Fibroblast of lung (primary cell): ENCODE results near the gene S100A4. TPM values are rescaled to one million over a fixed set of nuclear protein-coding genes. Genes with fewer than 3 reads are reported as not detected.
"Not testable (repeated sequence)": the region's sequence is repeated elsewhere in the genome, so short reads cannot be mapped to it uniquely, and the experiment has no call there.

Experiments
- DNase-seq, 2 donors: peaks; one replicate each; pipeline versions ENCODE4 v3.0.0 to v3.0.0-alpha.2; 2010; ENCODE audit warnings: low read depth in 2 of 2
- H2AFZ ChIP-seq: 2 replicates; pipeline ENCODE4 v1.5.1; 2012; ENCODE audit warnings: low read length, control low read depth, inconsistent platforms
- H3K27ac ChIP-seq: 2 replicates; pipeline ENCODE4 v1.5.1; 2011; ENCODE audit warnings: low read length, control low read depth; ENCODE audit not compliant: insufficient read depth
- H3K27me3 ChIP-seq: 2 replicates; pipeline ENCODE4 v1.5.1; 2011; ENCODE audit warnings: mild to moderate bottlenecking, low read length; ENCODE audit not compliant: control insufficient read depth, insufficient read depth
- H3K36me3 ChIP-seq: 2 replicates; pipeline ENCODE4 v1.5.1; 2011; ENCODE audit warnings: low read length; ENCODE audit not compliant: control insufficient read depth, insufficient read depth
- H3K4me1 ChIP-seq: 2 replicates; pipeline ENCODE4 v1.5.1; 2011; ENCODE audit warnings: low read length; ENCODE audit not compliant: control insufficient read depth, insufficient read depth; ENCODE audit errors: extremely low read depth
- H3K4me2 ChIP-seq: 2 replicates; pipeline ENCODE4 v1.5.1; 2011; ENCODE audit warnings: low read length, control low read depth; ENCODE audit not compliant: insufficient read depth; ENCODE audit errors: extremely low read depth
- H3K4me3 ChIP-seq, 4 experiments: fragments of 200-600 bp in 1 of 4; sonication (generic) in 1 of 4; replicated peaks in 1 of 4; 2 replicates each; pipeline ENCODE4 v1.5.1; 2011 to 2016; ENCODE audit warnings: low read length in 4 of 4, low read depth in 3 of 4, mild to moderate bottlenecking in 3 of 4, control low read depth in 2 of 4, inconsistent platforms in 1 of 4, mixed read lengths in 1 of 4; ENCODE audit not compliant: insufficient read depth in 1 of 4; ENCODE audit errors: control extremely low read depth in 1 of 4
- H3K79me2 ChIP-seq: 2 replicates; pipeline ENCODE4 v1.5.1; 2012; ENCODE audit warnings: mild to moderate bottlenecking, low read length, inconsistent platforms; ENCODE audit not compliant: control insufficient read depth, insufficient read depth
- H3K9ac ChIP-seq: 2 replicates; pipeline ENCODE4 v1.5.1; 2011; ENCODE audit warnings: mild to moderate bottlenecking, low read length, control low read depth; ENCODE audit not compliant: insufficient read depth
- H3K9me3 ChIP-seq: 2 replicates; pipeline ENCODE4 v1.5.1; 2012; ENCODE audit warnings: low read depth, low read length; ENCODE audit not compliant: control insufficient read depth, insufficient read depth
- H4K20me1 ChIP-seq: 2 replicates; pipeline ENCODE4 v1.5.1; 2011; ENCODE audit warnings: low read length; ENCODE audit not compliant: control insufficient read depth, insufficient read depth; ENCODE audit errors: extremely low read depth
- CTCF ChIP-seq, 2 donors: IDR thresholded peaks in 1 of 2; conservative IDR thresholded peaks in 1 of 2; 1 replicate in 1 of 2; 2 replicates in 1 of 2; pipeline ENCODE4 v1.5.1; 2011 to 2012; ENCODE audit warnings: low read length in 2 of 2, control low read depth in 1 of 2, inconsistent platforms in 1 of 2, low read depth in 1 of 2, mild to moderate bottlenecking in 1 of 2
- EZH2 ChIP-seq: IDR thresholded peaks from 2 replicates; pipeline ENCODE4 v1.5.1; 2012; ENCODE audit warnings: low read length, control low read depth, mild to moderate bottlenecking; ENCODE audit errors: missing control alignments
- polyA plus RNA-seq, 2 donors: library from polyadenylated mRNA; depleted of rRNA in 1 of 2; stranded (reverse) in 1 of 2; unstranded in 1 of 2; fragments of >200 nt; gene quantifications; 2 replicates each; pipeline ENCODE4 v1.2.1, GENCODE V29; 2011 to 2012; ENCODE audit warnings: missing spikeins in 1 of 2
- total RNA-seq: library from RNA; depleted of rRNA; stranded (reverse); fragments of >200 nt; gene quantifications from 2 replicates; pipeline ENCODE4 v1.2.1, GENCODE V29; 2014

The S100A4 gene
- total and polyA plus RNA-seq, 2 donors (not counting 1 experiment from before 2014, with no cell fraction given) = 287 to 371 TPM

GRCh38 chr1:153583976-153584375 is 38.4 kb upstream of the S100A4 start:
- peak in 1 of 2 donors; percentile 58 for DNase-seq

GRCh38 chr1:153583514-153583913 is 37.9 kb upstream of the S100A4 start:
- not testable (repeated sequence) for H3K9ac ChIP-seq, H3K4me2 ChIP-seq, H2AFZ ChIP-seq, DNase-seq, H3K36me3 ChIP-seq, H3K27ac ChIP-seq, H3K4me3 ChIP-seq, H3K9me3 ChIP-seq, H3K79me2 ChIP-seq, H3K4me1 ChIP-seq, H3K27me3 ChIP-seq, H4K20me1 ChIP-seq

More at GRCh38 chr1:153583976-153584375, 38.4 kb upstream of the S100A4 start:
- no peak overlapping the region for H2AFZ ChIP-seq
- no peaks in the 10 kb centered on the region for H4K20me1 ChIP-seq
- H3K79me2 ChIP-seq = no peaks in the 10 kb centered on the region
- H3K27ac ChIP-seq = no peak overlapping the region
- H3K27me3 ChIP-seq = no peaks in the 10 kb centered on the region
- no peaks in the 10 kb centered on the region for H3K9me3 ChIP-seq
- no peaks in the 10 kb centered on the region for H3K36me3 ChIP-seq
- no peak for TF ChIP-seq CTCF (conservative IDR thresholded peaks at IDR 0.05 in 1 of 2, IDR thresholded peaks at IDR 0.05 in 1 of 2; ENCODE audit: low read depth in 1 of 2, low read length in 2 of 2)
- no peak for TF ChIP-seq EZH2
- H3K4me3 ChIP-seq = no peak overlapping the region
- H3K4me1 ChIP-seq = peaks cover 3% of the 10 kb centered on the region
- no peak overlapping the region for H3K4me2 ChIP-seq
- H3K9ac ChIP-seq = no peak overlapping the region

GRCh38 chr1:153582836-153583235 is 37.2 kb upstream of the S100A4 start:
- H3K4me3 ChIP-seq, H3K27ac ChIP-seq, H3K27me3 ChIP-seq, H3K36me3 ChIP-seq, H2AFZ ChIP-seq, H3K4me1 ChIP-seq, H3K79me2 ChIP-seq, H3K4me2 ChIP-seq, DNase-seq, H3K9ac ChIP-seq, H3K9me3 ChIP-seq, H4K20me1 ChIP-seq: not testable (repeated sequence)

- Histone ChIP-seq H3K79me2 (no peaks in the 10 kb centered on the region), H3K9ac (no peak overlapping the region), H3K4me2 (no peak overlapping the region), H3K27me3 (no peaks in the 10 kb centered on the region), H4K20me1 (no peaks in the 10 kb centered on the region), H2AFZ (peak overlapping the region; percentile 4), H3K27ac (no peak overlapping the region), H3K4me3 (no peak overlapping the region), H3K36me3 (no peaks in the 10 kb centered on the region), H3K9me3 (no peaks in the 10 kb centered on the region), H3K4me1 (peaks cover 11% of the 10 kb centered on the region)
- no peak for DNase-seq
- no peak for TF ChIP-seq CTCF (conservative IDR thresholded peaks at IDR 0.05 in 1 of 2, IDR thresholded peaks at IDR 0.05 in 1 of 2; ENCODE audit: low read depth in 1 of 2, low read length in 2 of 2)
- no peak for TF ChIP-seq EZH2
These were observed 33.3 kb upstream of the S100A4 start for GRCh38 chr1:153578936-153579335.
